HFF-Myc (cell line): ENCODE measurements around the gene ITPK1.

Experiments used
- DNase-seq: peaks from one replicate; pipeline ENCODE4 v3.0.0-alpha.2; 2011; ENCODE audit warnings: low read depth; ENCODE audit errors: extremely low read depth
- H3K4me3 ChIP-seq: replicated peaks from 2 replicates; pipeline ENCODE4 v1.5.1; 2011; ENCODE audit warnings: low read depth, mild to moderate bottlenecking, control low read depth, low read length
- TF ChIP-seq, protein P1 (sequence below): IDR thresholded peaks from 2 replicates; pipeline ENCODE4 v1.5.1; 2012; ENCODE audit warnings: mild to moderate bottlenecking, low read depth, low read length, control low read depth; ENCODE audit errors: missing control alignments

ITPK1 gene

DNA sequence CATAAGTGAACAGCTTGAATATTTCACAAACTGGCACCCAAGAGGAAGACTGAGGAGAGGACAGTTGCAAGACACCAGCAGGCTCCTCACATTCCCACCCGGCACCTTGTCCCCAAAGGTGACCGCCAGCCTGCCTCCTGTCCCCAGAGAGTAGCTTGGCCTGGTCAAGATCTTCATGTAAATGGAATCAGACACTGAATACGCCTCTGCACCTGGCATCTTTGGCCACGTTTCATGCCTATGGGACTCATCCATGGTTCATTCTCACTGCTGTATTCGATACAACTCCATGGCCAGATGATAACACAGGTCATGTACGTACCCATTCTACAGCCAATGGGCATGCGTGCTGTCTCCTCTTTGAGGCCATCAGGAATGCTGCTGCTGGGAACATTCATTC is 60.8 kb downstream of the ITPK1 start:
- no peak overlapping the region for H3K4me3 ChIP-seq
- DNase-seq: no peak
- TF ChIP-seq, protein P1, sequence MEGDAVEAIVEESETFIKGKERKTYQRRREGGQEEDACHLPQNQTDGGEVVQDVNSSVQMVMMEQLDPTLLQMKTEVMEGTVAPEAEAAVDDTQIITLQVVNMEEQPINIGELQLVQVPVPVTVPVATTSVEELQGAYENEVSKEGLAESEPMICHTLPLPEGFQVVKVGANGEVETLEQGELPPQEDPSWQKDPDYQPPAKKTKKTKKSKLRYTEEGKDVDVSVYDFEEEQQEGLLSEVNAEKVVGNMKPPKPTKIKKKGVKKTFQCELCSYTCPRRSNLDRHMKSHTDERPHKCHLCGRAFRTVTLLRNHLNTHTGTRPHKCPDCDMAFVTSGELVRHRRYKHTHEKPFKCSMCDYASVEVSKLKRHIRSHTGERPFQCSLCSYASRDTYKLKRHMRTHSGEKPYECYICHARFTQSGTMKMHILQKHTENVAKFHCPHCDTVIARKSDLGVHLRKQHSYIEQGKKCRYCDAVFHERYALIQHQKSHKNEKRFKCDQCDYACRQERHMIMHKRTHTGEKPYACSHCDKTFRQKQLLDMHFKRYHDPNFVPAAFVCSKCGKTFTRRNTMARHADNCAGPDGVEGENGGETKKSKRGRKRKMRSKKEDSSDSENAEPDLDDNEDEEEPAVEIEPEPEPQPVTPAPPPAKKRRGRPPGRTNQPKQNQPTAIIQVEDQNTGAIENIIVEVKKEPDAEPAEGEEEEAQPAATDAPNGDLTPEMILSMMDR: no peak

DNA sequence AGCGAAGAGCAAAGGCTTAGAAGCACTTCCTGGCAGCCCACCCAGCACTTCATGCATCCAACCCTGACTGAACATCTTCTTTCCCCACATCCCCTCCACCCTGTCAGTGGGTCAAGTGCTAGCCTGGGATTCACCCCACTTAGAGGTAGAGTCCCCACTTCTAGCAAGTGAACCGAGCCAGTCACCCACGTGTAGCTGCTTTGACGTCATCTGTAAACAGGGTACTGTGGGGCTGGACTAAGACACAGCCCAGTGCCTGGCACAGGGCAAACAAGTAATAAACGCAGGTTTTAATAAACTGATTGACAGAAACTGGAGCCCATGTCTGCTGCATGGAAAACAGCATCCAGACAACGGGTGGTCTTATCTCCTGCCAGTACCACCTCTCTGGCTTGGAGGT is 61.7 kb downstream of the ITPK1 start:
- no peak overlapping the region for H3K4me3 ChIP-seq
- no peak for DNase-seq
- TF ChIP-seq, protein P1: no peak

DNA sequence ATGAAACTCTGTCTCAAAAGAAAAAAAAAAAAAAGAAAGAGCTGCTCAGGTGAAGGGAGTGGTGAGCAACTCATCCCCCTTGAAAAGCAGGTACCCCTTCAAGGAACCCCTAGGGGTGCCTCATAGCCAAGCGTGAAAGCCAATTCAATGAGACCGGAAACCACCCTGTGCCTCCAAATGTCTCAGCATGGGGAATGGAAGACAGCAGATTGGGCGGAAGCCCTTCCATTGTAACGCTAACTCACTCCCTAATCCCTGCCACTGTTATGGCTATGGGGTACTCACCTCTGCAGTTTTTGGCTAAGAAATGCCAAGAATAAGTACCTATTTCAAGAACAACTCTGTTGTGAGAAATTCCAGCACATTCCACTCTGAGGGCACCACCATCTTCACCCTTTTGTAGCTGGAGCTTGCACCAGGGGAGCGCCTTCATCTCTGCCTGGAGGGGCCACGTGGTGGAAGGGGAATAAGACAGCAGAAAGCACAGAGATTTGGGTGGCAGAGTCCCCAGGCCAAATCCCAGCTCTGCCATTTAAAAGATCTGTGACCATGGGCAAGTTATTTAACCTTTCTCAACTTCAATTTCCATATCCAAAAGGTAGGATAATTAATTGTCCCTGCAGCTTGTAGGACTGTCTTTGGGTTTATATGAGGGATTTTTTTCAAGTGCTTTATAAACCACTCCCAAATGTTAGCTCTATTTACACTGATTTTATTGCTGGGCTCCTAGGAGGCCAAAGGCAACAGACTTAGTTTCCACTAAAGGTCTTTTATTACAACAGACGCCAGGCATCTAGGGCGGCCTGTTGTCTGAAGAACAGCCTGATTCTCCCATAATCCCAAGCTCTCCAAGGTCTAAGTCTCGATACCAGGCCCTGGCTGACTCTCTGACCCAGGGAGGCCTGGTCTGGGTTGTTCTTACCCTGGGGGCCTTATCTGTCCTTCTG is 63.9 kb downstream of the ITPK1 start:
- DNase-seq: no peak
- H3K4me3 ChIP-seq: no peak overlapping the region
- TF ChIP-seq, protein P1: no peak

DNA sequence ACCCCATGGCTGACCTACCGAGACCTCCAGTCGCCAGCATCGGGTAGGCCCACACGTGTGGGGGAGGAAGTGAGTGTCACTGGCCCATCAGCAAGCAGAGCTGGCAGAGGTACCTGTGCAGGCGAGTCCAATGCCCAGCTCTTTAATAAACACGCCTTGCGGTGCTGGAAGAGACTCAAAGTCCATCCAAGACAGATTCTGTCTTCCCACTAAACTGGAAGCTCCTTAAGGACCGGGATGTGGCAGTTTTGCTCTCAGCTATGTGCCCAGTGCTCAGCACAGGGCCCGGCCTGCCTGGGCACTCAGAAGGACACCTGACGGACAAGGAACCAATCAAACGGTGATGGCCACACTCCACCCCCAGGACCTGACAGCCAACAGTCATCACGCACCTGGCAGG is 65.0 kb downstream of the ITPK1 start:
- DNase-seq: no peak
- TF ChIP-seq, protein P1: no peak
- no peak overlapping the region for H3K4me3 ChIP-seq

DNA sequence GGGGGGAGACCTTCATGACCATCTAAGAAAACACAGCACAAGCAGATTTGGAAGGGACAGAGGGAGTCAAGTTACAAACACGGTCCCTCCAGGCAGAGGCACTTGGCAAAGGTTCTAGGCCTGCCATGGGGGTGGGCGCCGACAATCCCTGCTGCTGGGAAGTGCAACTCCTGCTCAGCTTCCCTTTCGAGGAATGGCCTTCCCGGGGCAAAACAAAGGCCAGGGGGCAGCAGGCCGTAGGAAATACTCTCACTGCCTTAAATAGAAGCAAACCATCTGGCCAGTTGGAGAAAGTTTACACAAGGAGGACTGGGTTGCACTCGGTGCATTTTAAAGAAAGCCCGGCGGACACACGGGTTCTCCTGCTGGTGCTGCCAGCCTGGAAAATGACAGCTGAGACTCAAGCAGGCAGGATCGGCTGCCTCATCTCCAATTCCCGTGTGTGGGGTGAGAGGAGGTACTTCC is 65.8 kb downstream of the ITPK1 start:
- H3K4me3 ChIP-seq: no peak overlapping the region
- no peak for DNase-seq
- TF ChIP-seq, protein P1: no peak

DNA sequence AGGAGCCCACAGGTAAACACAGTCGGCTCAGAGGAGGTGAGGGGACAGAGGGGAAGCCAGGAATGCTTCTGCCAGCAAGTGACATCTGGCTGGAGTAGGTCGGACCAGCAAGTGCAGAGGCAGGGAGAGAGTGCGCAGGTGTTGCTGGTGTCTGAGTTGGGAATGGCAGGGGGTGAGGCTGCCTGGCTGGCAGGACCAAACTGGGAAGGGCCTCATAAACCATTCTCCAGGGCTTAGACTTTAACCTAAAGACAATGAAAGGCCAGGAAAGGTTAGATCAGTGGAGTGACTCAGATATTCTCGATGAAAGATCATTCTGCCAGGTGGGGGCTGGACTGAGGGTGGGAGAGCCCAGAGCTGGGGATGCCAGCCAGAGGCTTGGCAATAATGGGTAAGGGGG is 66.4 kb downstream of the ITPK1 start:
- TF ChIP-seq, protein P1: no peak
- DNase-seq: no peak
- no peak overlapping the region for H3K4me3 ChIP-seq
